ENCODE measurements around the gene REXO4. TPM values are rescaled to one million over a fixed set of nuclear protein-coding genes. Genes with fewer than 3 reads are reported as not detected.

The REXO4 gene
- total RNA-seq, 1 donor from 2014 or later: 19.5 TPM

GRCh38 chr9:133449760-133450159 is 31.9 kb upstream of the REXO4 start:
- peak; percentile 77 for DNase-seq (ENCODE audit: low spot score)

- no peak for DNase-seq (ENCODE audit: low spot score)
Observed at GRCh38 chr9:133448487-133448972, 30.7 kb upstream of the REXO4 start.

DNA sequence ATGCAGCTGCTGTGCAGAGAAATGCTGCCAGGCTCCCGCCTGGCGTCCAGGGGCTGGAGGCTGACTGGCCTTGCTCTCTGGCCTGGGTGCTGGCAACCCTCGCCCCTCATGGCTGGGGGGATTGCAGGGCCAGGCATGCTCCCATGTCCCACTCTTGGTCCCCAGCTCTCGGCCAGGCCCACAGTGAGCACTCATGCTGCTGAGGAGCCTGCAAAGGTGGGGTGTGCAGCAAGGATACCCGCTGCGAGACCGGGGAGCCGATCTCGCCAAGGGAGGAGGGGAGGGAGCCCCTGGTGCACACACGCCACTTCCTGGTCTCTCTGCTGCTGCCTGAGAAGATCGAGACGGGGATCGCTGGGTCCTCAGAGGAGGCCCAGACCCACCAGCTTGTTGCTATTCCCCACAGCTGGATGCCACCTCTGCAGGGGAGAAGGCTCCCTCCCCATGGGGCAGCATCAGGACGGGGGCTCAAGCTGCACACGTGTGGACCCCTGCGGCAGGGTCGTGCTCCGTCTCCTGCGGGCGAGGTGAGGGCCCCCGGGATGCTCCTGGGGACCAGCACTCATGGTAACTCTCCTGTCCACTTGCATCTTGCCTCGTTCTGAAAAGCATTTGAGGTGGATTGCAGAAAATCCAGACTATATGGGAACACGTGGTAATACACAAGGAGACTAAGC is 27.6 kb upstream of the REXO4 start:
- DNase-seq (ENCODE audit: low spot score): no peak

DNA sequence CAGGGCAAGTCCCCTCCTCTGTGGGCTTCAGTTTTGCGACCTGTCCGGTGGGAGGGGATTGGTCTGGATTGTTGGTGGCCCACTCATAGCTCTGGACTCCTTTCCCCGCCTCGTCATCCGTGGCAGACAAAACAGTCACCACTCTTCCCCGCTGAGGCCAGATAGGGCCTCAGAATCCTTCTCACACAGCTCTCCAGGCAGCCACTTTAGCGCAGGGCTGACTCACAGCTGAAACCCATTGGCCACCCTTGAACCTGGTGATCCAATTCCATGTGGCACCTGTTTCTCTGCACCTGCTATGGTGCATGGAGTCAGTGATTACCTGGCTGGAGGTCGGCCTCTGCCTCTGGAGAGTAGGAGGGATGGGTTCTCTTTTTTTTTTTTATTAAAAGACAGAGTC is 26.2 kb upstream of the REXO4 start:
- DNase-seq (ENCODE audit: low spot score): no peak

DNA sequence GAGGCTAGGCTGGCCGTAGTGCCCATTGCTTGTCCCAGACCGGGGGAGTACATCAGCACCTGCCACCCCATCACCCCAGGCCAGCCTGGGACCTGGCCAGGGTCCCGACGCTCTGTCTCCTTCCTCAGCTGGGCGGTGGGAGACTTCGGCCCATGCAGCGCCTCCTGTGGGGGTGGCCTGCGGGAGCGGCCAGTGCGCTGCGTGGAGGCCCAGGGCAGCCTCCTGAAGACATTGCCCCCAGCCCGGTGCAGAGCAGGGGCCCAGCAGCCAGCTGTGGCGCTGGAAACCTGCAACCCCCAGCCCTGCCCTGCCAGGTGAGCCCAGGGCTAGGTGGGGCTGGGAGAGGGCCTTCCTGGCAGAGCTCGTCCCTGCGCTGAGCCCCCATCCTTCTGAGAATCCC is 25.4 kb upstream of the REXO4 start:
- no peak for DNase-seq (ENCODE audit: low spot score)

DNA sequence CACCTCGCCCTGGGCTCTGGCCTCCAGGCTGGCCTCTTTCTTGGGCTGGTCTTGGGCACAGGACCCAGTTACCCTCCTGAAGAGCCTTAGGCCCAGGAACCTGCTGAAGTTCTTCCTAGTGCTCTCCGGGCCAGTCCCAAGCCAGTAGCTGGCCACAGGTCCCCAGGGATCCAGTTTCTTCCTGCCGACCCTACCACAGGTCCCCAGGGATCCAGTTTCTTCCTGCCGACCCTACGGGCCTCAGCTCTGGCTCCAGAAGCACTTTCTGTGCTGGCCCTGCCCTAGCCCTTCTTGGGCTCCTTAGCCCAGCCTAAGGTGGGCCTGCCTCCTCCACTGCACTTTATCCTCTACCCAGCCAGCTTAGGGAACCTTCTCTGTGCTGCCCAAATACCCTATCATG is 23.8 kb upstream of the REXO4 start:
- DNase-seq (ENCODE audit: low spot score): no peak

DNA sequence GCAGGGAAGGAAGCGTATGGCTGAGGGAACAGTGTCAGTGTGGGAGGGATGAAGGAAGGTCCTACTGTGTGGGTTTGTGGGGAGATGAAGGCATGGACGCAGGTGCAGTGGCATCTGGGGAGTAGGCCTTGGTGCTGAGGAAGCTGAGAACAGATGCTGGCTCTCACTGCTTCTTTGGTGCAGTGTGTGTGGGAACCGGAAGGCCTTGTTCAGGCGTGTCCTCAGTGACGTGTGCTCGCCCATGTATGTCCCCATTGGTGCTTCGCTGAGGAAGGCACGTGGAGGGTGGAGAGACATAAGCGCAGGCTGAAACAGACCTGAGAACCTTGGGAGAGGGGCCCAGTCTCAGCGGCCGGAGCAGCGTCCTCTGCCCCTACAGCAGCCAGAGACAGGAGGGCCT is 23.1 kb upstream of the REXO4 start:
- no peak for DNase-seq (ENCODE audit: low spot score)

GRCh38 chr9:133439337-133439736 is 21.5 kb upstream of the REXO4 start:
- DNase-seq (ENCODE audit: low spot score): no peak

DNA sequence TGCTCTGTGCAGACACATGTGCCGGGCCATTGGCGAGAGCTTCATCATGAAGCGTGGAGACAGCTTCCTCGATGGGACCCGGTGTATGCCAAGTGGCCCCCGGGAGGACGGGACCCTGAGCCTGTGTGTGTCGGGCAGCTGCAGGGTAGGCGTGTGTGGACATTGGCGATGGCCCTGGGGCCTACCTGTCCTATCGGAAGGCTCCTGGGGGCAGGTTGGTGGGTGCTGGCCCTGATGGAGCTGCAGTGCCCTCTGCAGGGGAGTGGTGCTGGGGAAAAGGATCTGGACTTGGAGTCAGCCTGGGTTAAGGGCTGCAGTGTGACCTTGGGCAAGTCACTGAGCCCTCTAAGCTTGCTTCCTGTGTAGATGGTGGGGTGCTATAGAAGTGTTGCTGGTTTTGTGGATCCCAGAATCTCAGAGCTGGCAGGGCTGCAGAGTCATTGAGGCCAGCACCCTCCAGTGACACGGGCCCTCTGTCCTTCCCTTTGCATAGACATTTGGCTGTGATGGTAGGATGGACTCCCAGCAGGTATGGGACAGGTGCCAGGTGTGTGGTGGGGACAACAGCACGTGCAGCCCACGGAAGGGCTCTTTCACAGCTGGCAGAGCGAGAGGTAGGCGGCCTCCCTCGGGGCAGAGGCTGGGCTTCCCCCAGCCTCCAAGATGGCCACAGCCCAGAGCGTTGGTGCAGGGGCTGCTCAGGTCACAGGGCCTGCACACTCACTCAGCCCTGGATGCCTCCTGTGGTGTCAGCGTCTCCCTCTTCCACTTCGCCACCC is 20.1 kb upstream of the REXO4 start:
- DNase-seq (ENCODE audit: low spot score): no peak

DNA sequence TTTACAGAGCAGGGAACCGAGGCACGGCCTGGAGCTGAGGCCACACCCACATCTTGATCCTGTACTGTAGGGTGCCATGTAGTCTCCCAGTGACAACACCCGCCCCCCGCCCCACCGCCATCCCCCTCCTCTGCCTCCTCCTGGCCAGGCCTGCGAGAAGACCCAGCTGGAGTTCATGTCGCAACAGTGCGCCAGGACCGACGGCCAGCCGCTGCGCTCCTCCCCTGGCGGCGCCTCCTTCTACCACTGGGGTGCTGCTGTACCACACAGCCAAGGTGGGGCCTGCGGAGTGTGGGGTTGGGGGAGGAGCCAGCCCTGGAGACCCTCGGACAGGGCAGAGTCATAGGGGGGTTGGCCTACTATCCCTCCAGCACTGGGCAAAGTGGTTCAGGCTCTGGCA is 18.9 kb upstream of the REXO4 start:
- no peak for DNase-seq (ENCODE audit: low spot score)

GRCh38 chr9:133433351-133433843 is 15.6 kb upstream of the REXO4 start:
- DNase-seq (ENCODE audit: low spot score): no peak

DNA sequence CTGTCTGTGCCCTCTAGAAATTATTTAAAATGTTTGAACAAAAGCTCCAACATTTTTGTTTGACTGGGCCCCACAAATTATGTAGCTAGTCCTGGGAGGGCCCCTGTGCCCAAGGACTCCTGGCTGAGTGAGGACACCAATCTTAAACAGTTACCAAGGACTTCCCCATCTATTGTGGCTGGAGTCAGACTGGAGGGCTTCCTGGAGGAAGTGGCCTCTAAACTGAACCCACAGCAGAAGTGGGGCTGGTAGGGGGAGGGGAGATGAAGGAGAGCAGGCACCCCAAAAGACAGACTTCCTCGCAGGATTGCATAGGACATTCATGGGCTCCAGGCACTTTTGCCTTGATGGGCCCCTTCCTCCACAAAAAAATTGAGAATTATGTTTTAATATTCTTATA is 12.4 kb upstream of the REXO4 start:
- DNase-seq (ENCODE audit: low spot score): no peak

- DNase-seq (ENCODE audit: low spot score): no peak
Observed at GRCh38 chr9:133429641-133430161, 11.9 kb upstream of the REXO4 start.

- no peak for DNase-seq (ENCODE audit: low spot score)
Observed at GRCh38 chr9:133429214-133429613, 11.4 kb upstream of the REXO4 start.

GRCh38 chr9:133428617-133429101 is 10.8 kb upstream of the REXO4 start:
- no peak for DNase-seq (ENCODE audit: low spot score)

DNA sequence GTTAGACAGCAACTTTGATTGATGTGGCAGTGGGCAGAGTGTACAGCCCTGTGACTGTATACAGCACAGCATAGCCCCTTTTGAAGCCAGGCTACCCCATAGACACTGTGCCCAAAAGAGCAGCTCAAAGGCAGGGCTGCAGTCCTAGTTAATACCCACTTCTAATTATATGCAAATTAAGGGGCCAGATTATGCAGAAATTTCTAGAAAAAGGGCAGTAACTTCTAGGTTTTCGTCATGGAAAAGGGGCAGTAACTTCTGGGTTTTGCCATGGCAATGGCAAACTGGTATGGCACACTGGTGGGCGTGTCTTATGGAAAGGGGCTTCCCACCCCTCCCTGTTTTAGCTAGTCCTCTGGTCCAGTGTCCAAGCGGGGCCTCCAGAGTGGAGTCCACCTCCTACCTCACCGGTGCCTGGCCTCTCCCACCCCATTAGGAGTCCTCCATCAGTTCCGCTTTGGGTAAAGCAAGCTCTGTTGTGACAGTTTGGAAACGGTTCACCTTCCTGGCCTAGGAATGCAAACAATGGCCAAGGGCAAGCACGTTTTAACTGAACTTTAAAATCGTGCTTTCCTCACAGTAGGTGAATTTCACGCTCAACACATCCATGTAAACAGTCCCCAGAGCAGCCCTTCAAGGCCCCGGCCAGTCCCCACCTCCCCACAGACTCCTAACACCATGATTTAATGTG is 10.0 kb upstream of the REXO4 start:
- DNase-seq (ENCODE audit: low spot score): no peak

GRCh38 chr9:133426011-133426410 is 8.2 kb upstream of the REXO4 start:
- DNase-seq (ENCODE audit: low spot score): no peak

- no peak for DNase-seq (ENCODE audit: low spot score)
Observed at GRCh38 chr9:133425049-133425632, 7.3 kb upstream of the REXO4 start.

DNA sequence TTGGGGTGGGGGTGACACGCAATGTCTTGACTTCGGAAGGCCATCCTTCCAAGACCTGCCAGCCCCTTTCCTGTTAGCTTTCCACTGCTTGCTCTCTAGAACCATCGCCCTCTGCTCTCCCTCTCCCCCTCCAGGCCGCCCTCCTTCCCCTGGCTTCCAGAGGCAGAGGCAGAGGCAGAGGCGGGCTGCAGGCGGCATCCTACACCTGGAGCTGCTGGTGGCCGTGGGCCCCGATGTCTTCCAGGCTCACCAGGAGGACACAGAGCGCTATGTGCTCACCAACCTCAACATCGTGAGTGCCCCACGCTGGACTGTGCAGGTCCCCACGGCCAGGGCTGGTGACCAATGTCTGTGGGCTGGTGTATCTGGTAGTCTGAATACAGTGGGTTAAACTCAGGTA is 6.4 kb upstream of the REXO4 start:
- no peak for DNase-seq (ENCODE audit: low spot score)

DNA sequence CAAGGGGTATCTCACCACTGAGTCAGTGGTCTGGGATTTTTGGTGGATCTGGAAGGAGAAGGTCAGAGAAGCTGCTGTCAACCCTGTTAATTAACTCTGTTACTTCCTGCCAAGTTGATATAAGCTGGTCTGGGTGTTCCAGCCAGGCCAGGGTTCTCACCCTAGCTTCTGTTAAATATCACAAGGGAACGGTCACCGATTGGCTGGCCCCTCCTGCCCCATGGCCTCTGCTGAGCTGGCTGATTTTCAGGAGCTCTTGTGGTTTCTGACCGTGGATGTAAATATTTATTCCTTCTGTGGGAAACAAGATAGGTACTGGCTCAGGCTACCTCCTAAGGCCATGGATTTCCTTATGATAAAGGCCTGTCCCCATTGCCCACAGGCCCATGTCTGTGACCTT is 5.4 kb upstream of the REXO4 start:
- DNase-seq (ENCODE audit: low spot score): no peak

- no peak for DNase-seq (ENCODE audit: low spot score)
Observed at GRCh38 chr9:133421615-133422542, 4.1 kb upstream of the REXO4 start, which contains the start of gene ADAMTS13. TSS of gene ADAMTS13 (plus strand) at chr9:133422367. CDS start at chr9:133422444, 77 bp downstream.

All from ureter (tissue), 1 donor.